PC-3 (cell line): ENCODE data around the gene ZSCAN25.
"Not testable (repeated sequence)": the region's sequence is repeated elsewhere in the genome, so short reads cannot be mapped to it uniquely, and the experiment has no call there.

Source experiments
- EZH2 ChIP-seq: fragments of 300-600 bp; sonication (generic); IDR thresholded peaks from one replicate; pipeline ENCODE4 v1.6.1; 2017; ENCODE audit warnings: antibody characterized with exemption, mild to moderate bottlenecking, low read length; ENCODE audit not compliant: unreplicated experiment
- EZH2phosphoT487 ChIP-seq: fragments of 300-600 bp; sonication (generic); IDR thresholded peaks from 2 replicates; pipeline ENCODE4 v1.6.1; 2018; ENCODE audit warnings: mild to moderate bottlenecking, antibody characterized with exemption, low read length, borderline replicate concordance
- TF ChIP-seq, protein P1 (sequence below): fragments of 300-600 bp; sonication (generic); conservative IDR thresholded peaks from 2 replicates; pipeline ENCODE4 v1.5.1; 2017; ENCODE audit warnings: antibody characterized with exemption, low read depth, mild to moderate bottlenecking, low read length

DNA sequence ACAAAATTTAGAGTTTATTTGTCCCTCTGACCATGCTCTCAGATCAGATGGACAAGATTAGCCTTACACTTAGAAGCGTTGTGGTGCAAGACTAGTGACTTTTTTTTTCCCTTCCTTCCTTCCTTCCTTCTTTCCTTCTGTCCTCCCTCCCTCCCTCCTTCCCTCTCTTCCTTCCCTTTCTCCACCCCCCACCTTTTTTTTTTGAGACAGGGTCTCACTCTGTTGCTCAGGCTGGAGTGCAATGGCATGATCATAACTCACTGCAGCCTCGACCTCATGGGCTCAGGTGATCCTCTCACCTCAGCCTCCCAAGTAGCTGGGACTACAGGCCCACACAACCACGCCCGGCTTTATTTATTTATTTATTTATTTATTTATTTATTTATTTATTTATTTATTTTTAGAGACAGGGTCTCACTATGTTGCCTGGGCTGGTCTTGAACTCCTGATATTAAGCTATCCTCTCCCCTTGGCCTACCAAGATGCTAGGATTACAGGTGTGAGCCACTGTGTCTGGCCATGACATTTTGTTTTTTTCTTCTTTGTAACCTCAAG, 35.9 kb upstream of the ZSCAN25 start:
- TF ChIP-seq, protein P1, sequence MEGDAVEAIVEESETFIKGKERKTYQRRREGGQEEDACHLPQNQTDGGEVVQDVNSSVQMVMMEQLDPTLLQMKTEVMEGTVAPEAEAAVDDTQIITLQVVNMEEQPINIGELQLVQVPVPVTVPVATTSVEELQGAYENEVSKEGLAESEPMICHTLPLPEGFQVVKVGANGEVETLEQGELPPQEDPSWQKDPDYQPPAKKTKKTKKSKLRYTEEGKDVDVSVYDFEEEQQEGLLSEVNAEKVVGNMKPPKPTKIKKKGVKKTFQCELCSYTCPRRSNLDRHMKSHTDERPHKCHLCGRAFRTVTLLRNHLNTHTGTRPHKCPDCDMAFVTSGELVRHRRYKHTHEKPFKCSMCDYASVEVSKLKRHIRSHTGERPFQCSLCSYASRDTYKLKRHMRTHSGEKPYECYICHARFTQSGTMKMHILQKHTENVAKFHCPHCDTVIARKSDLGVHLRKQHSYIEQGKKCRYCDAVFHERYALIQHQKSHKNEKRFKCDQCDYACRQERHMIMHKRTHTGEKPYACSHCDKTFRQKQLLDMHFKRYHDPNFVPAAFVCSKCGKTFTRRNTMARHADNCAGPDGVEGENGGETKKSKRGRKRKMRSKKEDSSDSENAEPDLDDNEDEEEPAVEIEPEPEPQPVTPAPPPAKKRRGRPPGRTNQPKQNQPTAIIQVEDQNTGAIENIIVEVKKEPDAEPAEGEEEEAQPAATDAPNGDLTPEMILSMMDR, result not testable (repeated sequence)
- TF ChIP-seq EZH2, EZH2phosphoT487: not testable (repeated sequence)
